Measurements from ENCODE around the gene PANX3.
"Not testable (repeated sequence)": the region's sequence is repeated elsewhere in the genome, so short reads cannot be mapped to it uniquely, and the experiment has no call there.

Gene PANX3, protein sequence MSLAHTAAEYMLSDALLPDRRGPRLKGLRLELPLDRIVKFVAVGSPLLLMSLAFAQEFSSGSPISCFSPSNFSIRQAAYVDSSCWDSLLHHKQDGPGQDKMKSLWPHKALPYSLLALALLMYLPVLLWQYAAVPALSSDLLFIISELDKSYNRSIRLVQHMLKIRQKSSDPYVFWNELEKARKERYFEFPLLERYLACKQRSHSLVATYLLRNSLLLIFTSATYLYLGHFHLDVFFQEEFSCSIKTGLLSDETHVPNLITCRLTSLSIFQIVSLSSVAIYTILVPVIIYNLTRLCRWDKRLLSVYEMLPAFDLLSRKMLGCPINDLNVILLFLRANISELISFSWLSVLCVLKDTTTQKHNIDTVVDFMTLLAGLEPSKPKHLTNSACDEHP

DNA sequence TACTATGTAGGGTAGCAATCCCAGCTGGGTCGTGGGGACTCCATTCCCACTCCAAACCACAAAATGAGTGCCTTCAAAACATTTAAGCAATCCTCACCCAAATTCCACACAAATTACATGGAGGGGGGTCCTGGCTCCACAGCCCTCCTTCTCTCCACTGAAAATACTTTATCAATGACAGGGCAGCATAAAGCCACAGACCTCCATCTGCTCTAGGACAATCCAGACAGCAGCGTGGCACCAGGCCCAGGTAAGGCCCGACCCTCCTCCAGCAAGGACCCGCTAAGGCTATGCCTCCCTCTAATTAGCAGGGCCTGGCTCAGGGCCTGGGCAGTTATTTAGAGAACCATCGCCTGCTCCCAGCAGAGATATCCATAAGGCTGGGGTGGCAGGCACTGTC is at the start of gene PANX3:
TSS of gene PANX3 (plus strand) at position 365 of the 400 bp plus-strand sequence. CDS start 129 bp downstream, outside the sequence.
- no peak for DNase-seq

DNA sequence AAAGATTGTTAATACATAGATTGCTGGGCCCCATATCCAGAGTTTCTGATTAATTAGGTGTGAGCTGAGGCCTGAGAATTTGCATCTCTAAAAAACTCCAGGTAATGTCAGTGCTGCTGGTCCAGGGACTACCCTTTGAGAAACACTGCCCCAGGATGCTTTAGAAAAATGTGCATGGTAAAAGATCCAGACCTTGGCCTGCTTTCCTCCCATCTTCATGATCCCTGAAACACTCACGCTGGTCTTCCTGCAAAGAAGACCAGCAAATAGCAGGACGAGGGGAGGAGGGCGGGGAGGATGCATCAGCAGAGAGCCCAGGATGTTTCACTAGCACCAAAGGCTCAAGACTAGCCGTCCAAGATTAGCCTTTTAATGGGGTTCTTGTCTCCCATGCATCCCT is 41.5 kb upstream of the PANX3 start, which contains the start of gene OR8A1:
TSS of gene OR8A1 (plus strand) at position 301 of the 400 bp plus-strand sequence. CDS start 123 bp downstream, outside the sequence.
- DNase-seq = no peak

DNA sequence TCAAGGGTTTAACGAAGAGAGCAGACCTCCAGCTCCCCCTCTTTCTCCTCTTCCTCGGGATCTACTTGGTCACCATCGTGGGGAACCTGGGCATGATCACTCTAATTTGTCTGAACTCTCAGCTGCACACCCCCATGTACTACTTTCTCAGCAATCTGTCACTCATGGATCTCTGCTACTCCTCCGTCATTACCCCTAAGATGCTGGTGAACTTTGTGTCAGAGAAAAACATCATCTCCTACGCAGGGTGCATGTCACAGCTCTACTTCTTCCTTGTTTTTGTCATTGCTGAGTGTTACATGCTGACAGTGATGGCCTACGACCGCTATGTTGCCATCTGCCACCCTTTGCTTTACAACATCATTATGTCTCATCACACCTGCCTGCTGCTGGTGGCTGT is 41.1 kb upstream of the PANX3 start:
- DNase-seq = no peak

DNA sequence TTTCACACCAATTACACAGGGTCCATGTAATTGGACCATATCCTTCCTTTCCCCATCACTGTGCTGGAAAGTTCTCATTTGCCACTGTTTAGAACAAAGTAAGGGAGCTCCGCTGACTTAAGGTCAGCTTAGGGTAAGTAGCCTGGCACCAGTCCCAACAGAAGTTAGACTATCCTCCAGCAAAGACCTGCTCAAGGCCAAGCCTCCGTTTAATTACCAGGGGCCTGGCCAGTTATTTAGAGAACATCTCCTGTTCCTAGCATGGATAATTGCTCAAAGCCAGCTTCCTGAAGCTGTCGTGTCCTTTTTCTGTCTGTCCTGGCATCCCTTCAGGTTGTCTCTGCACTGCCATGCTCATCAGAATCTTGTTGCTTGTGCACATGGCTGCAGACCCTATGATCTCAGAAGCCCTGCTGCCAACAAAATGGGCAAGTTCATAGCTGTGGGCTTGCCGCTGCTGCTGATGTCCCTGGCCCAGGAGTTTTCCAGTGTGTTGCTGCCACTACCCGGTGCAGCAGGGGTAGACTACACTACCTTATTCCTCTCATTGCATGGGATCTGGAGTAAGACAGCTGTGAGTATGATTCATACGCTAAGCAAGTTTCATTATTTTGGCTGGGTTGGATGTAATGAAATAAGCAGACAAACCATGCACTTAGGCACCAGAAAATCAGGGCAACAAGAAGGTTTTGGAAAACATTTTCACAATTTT is 33.4 kb upstream of the PANX3 start:
- DNase-seq = no peak

DNA sequence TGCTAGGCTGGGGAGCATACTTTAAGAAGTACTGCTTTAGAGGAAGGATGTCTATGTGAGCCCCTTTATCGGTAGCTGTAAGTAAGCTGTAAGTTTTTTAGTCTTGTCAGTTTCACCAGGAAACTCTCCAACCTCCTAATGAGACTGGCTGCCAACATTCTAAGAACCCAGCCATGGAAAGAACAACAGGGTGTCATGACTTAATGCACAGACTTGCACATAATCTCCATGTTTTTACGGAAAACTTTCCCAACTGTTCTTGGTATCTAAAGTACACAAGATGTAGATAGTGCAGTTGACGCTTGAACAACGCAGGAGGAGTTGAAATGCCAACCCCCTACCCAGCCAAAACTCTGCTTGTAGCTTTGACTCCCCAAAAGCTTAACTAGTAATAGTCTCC is 32.5 kb upstream of the PANX3 start:
- no peak for DNase-seq

DNA sequence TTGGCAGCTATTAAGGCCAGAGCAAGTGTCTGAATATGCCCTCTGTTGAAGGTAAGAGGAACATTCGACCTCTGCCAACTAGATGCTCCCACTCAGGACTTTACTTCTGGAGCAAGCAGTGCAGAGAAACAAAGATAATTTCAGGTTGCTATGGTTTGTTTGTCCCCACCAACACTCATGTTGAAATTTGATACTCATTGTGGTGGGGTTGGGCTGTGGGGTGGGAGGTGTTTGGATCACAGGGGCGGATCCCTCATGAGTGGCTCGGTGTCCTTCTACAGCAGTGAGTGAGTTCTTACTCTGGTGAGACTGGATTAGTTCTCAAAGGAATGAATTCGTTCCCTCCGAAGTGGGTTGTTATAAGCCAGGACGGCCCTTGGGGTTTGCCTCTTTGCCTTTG is 29.4 kb upstream of the PANX3 start:
- DNase-seq = no peak

DNA sequence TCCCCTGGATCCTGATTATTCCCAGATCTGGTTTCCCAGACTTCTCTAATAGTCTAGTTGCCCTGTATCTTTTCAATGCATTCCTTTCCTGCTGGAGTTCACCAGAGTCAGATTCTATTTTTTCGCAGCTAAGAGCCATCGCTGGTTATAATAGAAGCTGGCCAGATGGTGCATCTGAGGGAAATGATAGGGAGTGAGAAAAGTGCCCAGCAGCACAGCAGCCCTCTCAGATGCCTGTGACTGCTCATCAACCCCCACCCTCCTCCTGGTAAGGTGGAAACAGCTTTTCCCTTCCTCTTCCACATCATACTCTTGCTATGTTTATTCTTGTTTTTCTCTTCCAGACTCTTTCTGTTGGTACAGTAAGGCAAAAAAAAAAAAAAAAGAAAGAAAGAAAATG is 28.7 kb upstream of the PANX3 start:
- DNase-seq = no peak

DNA sequence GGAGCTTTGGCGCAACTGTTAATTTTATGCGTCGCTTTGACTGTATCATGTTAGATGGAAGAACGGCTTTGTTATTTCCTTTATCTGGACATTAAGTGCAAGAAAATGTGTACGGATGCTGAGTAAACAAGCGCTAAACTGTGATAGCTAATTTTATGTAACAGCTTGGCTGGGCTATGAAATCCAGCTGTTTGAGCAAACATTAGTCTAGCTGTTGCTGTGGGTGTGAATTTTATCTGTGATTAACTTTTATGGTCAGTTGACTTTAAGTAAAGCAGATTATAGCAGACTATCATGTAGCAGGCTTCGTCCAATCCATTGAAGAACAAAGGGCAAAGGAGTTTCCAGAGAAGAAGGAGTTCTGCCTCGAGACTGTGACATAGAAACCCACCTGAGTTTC is 27.4 kb upstream of the PANX3 start:
- DNase-seq = no peak

DNA sequence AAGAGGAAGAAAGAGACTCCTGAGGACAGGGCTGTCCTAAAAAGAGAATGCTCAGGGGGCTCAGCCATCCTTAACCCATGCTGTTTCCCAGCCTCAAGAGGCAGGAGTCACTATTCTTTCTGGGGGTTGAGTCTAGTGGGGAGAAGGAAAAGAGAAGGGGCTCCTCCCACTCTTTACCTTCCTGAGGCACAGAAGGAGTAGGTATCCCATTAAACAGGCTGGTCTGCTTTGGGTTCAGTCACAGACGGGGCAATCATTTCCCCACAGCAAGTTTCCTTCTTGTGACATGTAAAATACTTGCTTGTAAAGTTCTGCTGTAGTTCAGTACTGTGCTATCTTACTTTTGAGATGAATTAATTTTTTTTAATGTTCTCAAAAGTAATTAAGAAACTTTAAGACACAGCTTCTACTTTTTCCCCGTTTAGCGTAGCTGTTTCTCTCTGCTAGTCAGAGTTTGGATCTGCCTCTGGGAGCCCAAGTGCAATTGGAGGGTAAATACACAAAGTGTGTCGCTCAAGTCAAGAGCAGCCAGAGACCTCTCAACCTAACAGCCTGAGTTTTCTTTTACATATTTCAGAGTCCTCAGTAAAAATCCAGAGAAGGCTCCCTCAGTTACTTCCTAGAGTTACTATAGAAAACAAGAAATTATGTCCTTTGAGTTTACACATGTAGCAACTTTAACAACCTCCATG is 26.4 kb upstream of the PANX3 start:
- no peak for DNase-seq

DNA sequence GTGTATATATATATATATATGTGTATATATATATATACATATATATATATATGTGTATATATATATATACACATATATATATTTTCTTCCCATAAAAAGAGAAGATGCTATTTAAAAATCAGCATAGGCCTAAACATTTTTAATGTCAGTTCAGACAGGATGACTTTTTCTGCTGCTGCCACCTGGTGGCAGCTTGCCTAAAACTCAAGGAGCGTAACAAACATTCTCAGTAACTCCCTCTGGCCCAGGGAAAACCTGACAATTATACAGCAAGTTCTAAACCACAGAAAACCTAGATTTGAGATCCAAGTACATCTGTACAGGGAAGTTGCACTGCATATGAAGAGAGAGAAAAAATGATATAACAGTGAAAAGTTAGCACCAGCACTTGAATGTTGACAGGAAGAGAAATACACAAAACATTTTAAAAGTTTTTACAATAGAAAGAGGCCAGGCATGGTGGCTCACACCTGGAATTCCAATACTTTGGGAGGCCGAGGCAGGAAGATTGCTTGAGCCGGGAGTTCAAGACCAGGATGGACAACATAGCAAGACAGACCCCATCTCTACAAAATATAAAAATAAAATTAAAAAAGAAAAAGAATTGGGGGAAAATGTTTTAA is 24.9 kb upstream of the PANX3 start:
- DNase-seq = peak in 1 of 2 experiments; percentile 52

DNA sequence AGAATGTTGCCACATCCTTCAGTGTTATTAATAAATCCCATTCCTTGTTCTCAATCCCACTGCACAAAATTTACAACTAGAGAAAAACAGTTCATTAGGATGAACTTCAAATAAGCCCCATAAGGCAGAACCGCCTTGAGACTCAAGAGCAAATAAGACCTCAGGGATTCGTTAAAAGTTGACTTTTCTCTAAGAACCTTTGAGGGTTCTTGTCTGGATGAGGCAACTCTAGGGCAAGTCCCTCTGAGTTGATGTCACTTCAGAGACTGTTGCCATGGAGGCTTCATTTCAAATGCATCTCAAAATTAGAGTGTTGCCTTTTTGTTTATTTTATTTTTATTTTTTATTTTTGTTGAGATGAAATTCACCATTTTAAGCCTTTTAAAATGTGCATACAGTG is 19.8 kb upstream of the PANX3 start:
- no peak for DNase-seq

DNA sequence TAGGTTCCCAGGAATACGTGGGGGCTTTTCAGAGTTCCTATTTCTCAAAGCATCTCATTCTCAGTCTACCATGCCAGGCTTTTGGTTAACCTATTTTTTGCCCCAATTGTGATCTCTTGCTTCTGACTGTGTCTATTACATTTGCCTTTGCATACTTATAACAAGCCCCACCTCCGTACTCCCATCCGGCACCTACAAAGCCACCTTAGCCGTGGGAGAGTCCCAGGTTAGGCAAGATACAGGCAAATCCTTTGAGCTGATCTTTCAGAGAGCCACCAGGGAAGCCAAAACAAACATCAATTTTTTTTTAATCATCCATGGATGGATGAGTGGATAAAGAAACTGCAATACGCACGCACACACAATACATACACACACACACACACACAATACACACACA is 18.6 kb upstream of the PANX3 start:
- no peak for DNase-seq

DNA sequence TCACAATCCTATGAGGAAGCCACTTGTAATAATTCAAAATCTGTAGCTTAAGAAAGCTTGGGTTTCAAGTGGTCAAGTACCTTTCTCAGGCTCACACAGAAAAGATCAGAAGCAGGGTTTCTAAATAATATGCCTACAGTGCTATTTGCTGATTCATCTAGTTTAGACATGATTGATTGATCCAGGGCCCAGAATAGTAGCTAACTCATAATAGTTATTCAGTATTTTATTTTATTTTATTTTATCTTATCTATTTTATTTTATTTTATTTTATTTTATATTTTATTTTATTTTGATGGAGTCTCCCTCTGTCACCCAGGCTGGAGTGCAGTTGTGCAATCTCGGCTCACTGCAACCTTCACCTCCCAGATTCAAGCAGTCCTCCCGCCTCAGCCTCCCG is 15.9 kb upstream of the PANX3 start:
- no peak for DNase-seq

DNA sequence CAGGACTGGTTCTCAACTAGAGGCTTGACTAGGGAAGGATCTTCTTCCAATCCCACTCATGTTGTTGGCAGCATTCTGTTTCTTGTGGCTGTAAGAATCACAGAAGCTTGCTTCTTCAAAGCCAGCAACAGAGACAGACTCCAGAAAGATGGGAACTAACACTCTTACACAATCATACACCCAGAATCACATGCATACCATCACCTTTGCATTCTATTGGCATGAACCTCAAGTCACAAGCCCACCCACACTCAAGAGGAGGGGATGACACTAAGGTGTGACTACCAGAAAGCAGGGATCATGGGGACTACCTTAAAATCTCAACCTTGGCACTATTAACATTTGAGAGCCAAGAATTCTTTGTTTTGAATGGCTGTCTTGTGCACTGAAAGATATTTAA is 13.6 kb upstream of the PANX3 start:
- no peak for DNase-seq

DNA sequence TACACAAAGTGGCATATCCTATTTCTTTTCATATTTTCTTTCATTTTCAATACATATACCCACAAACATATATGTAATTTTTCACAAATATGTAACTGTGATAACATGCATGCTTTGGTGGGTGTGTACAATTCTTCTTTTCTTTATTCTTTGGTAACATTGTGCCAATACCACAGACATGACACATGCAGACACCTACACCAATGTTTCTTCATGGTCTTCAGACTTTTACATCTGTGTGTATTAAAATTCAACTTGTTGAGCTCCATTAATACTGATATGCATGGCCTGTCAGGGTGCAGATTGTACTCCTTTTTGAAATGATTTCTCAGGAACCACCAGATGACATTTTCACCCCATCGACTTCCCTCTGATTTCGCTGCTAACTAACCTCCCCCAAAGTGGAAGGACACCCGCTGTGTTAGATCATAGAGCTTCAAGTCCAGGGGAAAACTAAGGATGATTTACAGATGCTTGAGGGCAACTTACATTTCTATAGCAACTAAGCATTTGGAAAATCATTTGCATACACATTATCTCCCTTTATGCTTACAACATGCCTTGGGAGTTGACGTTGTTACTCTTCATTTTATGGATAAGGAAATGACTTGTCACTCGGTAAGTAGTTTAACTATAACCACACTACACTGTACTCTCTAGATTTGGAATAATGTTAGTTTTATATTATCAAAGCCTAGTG is 10.5 kb upstream of the PANX3 start:
- DNase-seq = no peak

DNA sequence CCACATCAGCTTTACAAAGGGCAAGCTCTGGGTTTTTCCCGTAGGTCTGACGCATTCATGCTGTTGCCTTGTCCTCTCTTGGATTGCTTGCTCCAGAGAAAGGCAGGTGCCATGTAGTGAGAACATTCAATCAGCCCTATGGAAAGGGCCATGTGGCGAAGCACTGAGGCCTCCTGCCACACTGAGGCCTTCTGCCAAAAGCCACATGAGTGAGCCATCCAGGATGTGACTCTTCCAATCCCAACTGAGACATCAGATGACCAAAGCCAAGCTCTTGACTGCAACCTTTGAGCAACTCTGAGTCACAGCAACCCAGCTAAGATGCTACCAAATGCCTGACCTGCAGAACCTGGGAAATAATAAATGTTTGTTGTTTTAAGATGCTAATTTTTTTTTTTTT is 9.0 kb upstream of the PANX3 start:
- no peak for DNase-seq

DNA sequence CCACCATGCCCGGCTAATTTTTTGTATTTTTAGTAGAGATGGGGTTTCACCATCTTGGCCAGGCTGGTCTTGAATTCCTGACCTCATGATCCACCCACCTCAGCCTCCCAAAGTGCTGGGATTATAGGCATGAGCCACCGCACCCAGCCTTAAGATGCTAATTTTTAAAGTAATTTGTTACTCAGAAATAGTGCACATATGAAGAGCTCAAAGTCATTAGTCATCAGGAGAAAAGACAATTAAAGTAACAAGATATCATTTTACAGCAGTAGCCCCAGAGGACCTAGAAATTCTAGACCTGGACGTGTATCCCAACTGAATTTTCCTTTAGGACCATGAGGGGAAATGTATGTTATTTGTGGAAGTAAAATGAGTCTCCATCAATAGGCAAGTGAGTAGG is 8.5 kb upstream of the PANX3 start:
- DNase-seq = not testable (repeated sequence)

DNA sequence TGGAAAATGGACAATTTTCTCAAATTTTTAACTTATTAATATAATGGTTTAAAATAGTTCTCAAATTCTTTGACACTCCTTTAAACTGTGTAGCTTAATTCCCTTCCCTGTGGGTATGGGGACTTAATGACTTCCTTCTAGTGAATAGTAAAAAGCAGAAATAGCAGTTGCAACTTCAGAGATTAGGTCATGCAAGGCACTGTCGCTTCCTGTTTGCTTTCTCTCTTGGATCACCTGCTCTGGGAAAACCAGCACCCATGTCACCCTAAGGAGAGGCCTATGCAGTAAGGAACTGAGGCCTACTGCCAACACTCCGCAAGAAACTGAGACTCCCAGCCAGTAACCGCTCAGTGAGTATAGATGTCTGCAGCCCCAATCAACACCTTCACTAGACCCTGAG is 5.5 kb upstream of the PANX3 start:
- DNase-seq = no peak

DNA sequence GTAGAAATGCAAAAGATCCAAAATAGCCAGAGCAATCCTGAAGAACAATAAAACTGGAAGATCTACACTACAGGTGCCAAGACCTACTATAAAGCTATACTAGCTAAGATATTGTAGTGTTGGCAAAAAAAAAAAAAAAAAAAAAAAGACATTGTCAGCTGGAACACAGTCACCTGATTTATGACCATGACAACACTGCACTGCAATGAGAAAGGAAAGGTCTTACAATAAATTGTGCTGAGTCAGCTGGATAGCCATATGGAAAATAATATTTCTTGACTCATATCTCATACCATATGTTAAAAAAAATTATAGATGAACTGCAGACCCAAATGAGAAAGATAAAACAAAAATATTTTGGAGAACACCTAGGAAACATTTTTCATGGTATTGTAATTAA is 3.1 kb upstream of the PANX3 start:
- DNase-seq = no peak

DNA sequence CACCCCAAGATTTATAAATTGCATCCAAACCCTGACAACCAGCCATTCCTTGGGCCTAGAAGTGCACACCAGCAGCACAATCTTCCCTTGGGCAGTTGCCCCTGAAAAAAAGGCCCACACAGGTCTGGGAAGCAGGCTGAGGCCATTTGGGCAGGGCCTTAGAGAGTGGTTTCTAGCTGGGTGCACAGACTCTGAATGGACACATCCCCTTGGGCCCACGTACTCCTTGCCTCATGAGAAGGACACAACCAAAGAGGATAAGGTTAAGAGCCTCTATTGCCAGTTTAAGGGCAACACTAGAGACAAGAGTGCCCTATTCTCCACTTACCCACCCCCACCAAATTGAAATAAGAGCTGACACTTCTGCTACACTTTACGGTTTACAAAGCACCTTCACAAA is 933 bp upstream of the PANX3 start:
- DNase-seq = no peak

DNA sequence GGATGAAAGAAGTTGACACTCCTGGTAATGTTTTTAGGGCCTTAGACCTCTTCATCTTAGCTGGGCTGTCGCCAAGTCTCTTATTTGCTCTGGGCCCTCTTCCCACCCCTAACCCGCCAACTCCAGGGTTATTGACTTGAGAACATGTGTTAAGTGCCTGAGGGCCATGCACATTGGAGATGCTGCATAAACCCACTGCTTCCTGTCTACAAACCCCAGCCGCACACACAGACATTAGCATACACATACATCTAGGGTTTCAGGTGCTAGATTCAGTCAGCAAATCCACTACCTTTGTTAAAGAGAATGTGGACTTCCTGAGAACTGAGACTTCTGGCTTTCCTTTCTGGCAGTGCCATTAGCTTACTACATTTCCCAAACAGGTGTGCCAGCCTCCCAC is 817 bp downstream of the PANX3 start:
- no peak for DNase-seq

DNA sequence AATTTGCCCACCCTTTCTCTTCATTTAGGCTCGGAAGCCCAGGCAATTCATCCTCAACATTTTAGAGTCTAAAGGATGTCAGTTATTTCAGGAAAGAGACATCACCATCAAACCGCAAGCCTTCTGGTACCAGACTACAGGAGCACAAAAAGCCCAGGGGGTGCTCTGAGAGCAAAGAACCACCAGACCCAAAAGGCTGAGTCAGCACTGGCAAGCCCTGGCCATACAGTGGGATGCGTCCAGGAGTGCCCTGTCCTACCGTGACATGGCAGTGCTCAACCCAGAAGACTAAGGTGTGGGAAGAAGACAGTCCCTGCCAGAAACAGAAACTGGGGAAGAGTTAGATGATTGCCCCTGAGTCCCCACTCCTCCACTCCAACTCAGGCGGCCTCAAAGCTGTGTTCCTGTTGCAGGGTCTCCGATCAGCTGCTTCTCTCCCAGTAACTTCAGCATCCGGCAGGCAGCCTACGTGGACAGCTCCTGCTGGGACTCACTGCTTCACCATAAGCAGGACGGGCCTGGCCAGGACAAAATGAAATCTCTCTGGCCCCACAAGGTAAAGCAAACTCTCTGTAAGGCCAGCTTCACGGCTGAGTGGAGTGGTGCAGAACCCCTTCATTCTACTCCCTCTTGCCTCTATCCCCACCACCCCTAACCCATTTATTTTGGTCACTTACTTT is 1.5 kb downstream of the PANX3 start:
- DNase-seq = no peak

Data from NCI-H1930 (cell line).